Stomach (tissue), 4 donors: ENCODE data around the gene TRAF3IP3.

Experiments used
- CTCF ChIP-seq, 7 experiments: fragments of 450-650 bp in 4 of 7; fragments of 200-600 bp in 3 of 7; sonication (generic) in 3 of 7; IDR thresholded peaks; one replicate each; pipeline ENCODE4 v1.5.1; 2016 to 2019; ENCODE audit warnings: antibody characterized with exemption in 7 of 7, control low read depth in 2 of 7, mild to moderate bottlenecking in 1 of 7
- EP300 ChIP-seq: sonication (generic); formaldehyde crosslinking; IDR thresholded peaks from one replicate; pipeline ENCODE4 v1.6.1; 2017; ENCODE audit warnings: antibody characterized with exemption
- POLR2A ChIP-seq, 4 donors: fragments of 450-650 bp; IDR thresholded peaks; one replicate each; pipeline ENCODE4 v1.6.1; 2016; ENCODE audit warnings: antibody characterized with exemption in 4 of 4, control low read depth in 2 of 4, mild to moderate bottlenecking in 1 of 4, moderate library complexity in 1 of 4

- no peak for TF ChIP-seq CTCF (IDR thresholded peaks at IDR 0.05)
- TF ChIP-seq POLR2A (IDR thresholded peaks at IDR 0.05): no peak
- no peak for TF ChIP-seq EP300
Observed at GRCh38 chr1:209810783-209811182, 54.9 kb downstream of the TRAF3IP3 start.
